ENCODE data around the gene IFT27.
A peak's percentile ranks its signal among the peaks of the same experiment; 100 is the strongest.

The IFT27 gene

DNA sequence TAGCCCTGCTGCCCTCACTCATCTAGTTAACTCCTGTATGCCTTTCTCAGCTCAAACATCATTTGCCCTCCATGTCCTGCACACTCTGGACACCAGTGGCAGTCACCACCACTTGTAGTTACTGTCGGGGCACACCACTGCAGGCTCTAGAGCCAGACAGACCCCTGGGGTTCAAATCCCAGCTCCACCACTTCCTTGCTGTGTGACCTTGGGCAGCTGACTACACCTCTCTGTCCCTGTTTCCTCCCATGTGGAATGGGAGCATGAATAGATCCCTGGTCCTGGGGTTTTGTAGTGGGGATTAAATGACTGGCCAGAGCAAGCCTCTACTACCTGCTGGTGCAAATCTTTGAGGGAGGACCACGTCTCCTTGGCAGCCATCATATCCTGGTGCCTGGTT lies 7.8 kb upstream of the IFT27 start:
- Histone ChIP-seq H3K79me2 (ENCODE audit: insufficient read depth, low read depth) (no peaks in the 10 kb centered on the region), H3K4me2 (no peak overlapping the region), H4K20me1 (ENCODE audit: insufficient read depth) (no peaks in the 10 kb centered on the region), H3K4me3 (IDR thresholded peaks at IDR 0.05; ENCODE audit: insufficient read depth, low read depth, low read length) (no peak overlapping the region), H3K4me1 (ENCODE audit: low read depth, poor library complexity, severe bottlenecking) (no peaks in the 10 kb centered on the region), H3K9ac (no peak overlapping the region), H3K27me3 (ENCODE audit: insufficient read depth, low read depth) (peaks cover 74% of the 10 kb centered on the region), H3K36me3 (ENCODE audit: insufficient read depth) (no peaks in the 10 kb centered on the region), H2AFZ (ENCODE audit: low read depth) (no peak overlapping the region), H3K27ac (no peak overlapping the region)
- TF ChIP-seq, protein P1, sequence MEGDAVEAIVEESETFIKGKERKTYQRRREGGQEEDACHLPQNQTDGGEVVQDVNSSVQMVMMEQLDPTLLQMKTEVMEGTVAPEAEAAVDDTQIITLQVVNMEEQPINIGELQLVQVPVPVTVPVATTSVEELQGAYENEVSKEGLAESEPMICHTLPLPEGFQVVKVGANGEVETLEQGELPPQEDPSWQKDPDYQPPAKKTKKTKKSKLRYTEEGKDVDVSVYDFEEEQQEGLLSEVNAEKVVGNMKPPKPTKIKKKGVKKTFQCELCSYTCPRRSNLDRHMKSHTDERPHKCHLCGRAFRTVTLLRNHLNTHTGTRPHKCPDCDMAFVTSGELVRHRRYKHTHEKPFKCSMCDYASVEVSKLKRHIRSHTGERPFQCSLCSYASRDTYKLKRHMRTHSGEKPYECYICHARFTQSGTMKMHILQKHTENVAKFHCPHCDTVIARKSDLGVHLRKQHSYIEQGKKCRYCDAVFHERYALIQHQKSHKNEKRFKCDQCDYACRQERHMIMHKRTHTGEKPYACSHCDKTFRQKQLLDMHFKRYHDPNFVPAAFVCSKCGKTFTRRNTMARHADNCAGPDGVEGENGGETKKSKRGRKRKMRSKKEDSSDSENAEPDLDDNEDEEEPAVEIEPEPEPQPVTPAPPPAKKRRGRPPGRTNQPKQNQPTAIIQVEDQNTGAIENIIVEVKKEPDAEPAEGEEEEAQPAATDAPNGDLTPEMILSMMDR (conservative IDR thresholded peaks at IDR 0.05; ENCODE audit: low read depth, low read length): no peak

DNA sequence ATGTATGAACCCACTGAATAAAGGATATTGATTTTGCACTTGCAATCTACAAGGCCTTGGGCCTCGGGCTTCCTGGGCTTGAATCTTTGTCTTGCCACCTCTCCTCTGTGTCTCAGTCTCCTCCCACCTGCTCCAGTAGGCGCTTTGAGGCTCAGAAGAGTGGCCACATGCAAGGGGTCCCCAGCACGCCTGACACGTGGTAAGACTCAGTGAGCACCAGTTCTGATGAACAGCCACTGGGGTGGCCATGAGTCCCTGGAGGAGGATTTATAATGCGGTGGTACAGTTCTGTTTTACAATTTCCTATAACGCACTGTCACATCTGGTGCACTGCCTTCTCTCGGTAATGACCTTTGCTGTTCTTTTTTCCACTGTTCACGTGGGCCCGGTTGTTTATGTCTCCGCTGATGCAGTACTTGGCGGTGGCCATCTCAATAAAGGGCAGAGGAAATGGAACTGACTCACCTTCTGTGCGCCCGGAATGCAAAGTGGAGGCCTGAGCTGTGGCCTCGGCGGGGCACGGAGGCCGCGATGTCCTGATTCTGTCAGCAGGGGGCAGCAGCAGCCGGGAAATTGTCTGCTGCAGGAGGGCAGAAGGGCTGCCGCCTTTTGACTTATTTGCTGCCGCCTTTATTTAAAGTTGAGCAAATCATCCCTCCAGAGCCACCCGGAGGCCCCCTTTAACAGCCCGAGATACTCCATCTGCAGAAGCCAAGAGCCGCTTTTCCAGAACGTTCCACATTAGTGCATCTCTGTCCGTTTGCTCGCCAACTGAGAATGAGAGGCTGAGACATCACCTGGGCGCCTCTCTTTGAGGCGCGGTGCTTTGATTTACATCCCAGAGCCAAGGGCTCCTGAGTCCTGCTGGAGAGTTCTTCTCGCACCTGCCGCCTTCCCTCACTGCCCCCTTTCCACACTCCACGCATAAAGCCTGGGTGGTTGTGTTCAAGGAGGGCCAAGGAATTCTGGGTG lies 6.0 kb upstream of the IFT27 start:
- Histone ChIP-seq H3K36me3 (ENCODE audit: insufficient read depth) (no peaks in the 10 kb centered on the region), H4K20me1 (ENCODE audit: insufficient read depth) (no peaks in the 10 kb centered on the region), H3K27ac (no peak overlapping the region), H3K27me3 (ENCODE audit: insufficient read depth, low read depth) (peaks cover 70% of the 10 kb centered on the region), H3K79me2 (ENCODE audit: insufficient read depth, low read depth) (no peaks in the 10 kb centered on the region), H2AFZ (ENCODE audit: low read depth) (peak overlapping the region; percentile 13; the same call in 1 of the 2 replicates), H3K4me3 (IDR thresholded peaks at IDR 0.05; ENCODE audit: insufficient read depth, low read depth, low read length) (no peak overlapping the region), H3K4me1 (ENCODE audit: low read depth, poor library complexity, severe bottlenecking) (no peaks in the 10 kb centered on the region), H3K4me2 (no peak overlapping the region), H3K9ac (no peak overlapping the region)
- TF ChIP-seq, protein P1 (conservative IDR thresholded peaks at IDR 0.05; ENCODE audit: low read depth, low read length): peak; percentile 81

DNA sequence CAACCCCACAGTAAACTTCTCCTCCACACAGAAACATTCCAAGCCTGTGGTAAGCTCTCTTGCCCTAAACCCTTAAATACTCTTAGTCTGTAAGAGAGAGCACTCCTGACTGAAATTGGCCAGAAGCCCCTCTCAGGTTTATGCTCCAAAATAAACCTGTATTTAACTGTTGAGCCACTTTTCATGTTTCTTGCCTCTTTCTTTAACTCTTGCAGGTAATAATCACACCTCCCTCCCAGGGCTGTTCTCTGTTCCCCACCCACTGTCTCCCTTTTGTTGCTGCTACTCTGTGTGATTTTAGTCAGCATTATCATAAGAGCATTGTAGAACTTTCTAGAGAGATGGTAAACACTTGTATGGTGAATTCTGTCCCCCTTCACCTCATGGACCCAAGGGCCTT lies 2.1 kb upstream of the IFT27 start:
- TF ChIP-seq, protein P1 (conservative IDR thresholded peaks at IDR 0.05; ENCODE audit: low read depth, low read length): no peak
- H3K4me2 ChIP-seq: no peak overlapping the region
- H4K20me1 ChIP-seq (ENCODE audit: insufficient read depth): no peaks in the 10 kb centered on the region

DNA sequence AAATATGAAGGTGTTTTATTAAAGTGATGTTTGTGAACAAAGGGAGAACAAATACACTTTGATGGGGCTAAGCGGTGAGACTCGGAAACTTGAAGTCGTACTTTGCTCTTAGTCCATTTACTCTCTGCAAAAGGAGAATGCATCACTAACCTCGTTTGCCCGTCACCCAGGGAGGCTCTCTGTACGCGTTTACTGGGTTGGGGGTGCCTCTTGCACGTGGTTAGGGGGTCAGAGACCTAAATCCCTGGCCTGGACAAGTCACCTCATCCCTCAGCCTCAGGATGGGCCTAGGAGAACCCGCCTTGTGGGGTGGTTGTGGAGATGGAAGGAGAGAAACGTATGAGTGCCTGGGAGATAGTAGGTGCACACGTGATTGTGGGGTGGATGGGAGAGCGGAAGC lies 803 bp upstream of the IFT27 start:
- H3K9ac ChIP-seq: no peak overlapping the region
- TF ChIP-seq, protein P1 (conservative IDR thresholded peaks at IDR 0.05; ENCODE audit: low read depth, low read length): no peak
- H3K4me2 ChIP-seq: peak overlapping the region; percentile 62
- H3K79me2 ChIP-seq (ENCODE audit: insufficient read depth, low read depth): no peaks in the 10 kb centered on the region
- no peak overlapping the region for H3K27ac ChIP-seq
- peak overlapping the region; percentile 85 for H2AFZ ChIP-seq (ENCODE audit: low read depth)
- no peak overlapping the region for H3K4me3 ChIP-seq (IDR thresholded peaks at IDR 0.05; ENCODE audit: insufficient read depth, low read depth, low read length)
- no peaks in the 10 kb centered on the region for H3K36me3 ChIP-seq (ENCODE audit: insufficient read depth)
- H3K4me1 ChIP-seq (ENCODE audit: low read depth, poor library complexity, severe bottlenecking): peaks cover 12% of the 10 kb centered on the region
- H4K20me1 ChIP-seq (ENCODE audit: insufficient read depth): no peaks in the 10 kb centered on the region
- H3K27me3 ChIP-seq (ENCODE audit: insufficient read depth, low read depth): peaks cover 29% of the 10 kb centered on the region

More for the DNA sequence above, 2.1 kb upstream of the IFT27 start:
- Histone ChIP-seq H3K27ac (no peak overlapping the region), H3K4me1 (ENCODE audit: low read depth, poor library complexity, severe bottlenecking) (peaks cover 12% of the 10 kb centered on the region), H3K4me3 (IDR thresholded peaks at IDR 0.05; ENCODE audit: insufficient read depth, low read depth, low read length) (no peak overlapping the region), H3K36me3 (ENCODE audit: insufficient read depth) (no peaks in the 10 kb centered on the region), H3K9ac (no peak overlapping the region), H3K27me3 (ENCODE audit: insufficient read depth, low read depth) (peaks cover 36% of the 10 kb centered on the region), H3K79me2 (ENCODE audit: insufficient read depth, low read depth) (no peaks in the 10 kb centered on the region), H2AFZ (ENCODE audit: low read depth) (no peak overlapping the region)

Measured in KMS-11 (cell line).